ENCODE results near the gene KRT33B. TPM values are rescaled to one million over a fixed set of nuclear protein-coding genes. Genes with fewer than 3 reads are reported as not detected.

KRT33B gene
- total and polyA plus RNA-seq, 2 of the 13 experiments (the other 11 are each of a cell fraction or from before 2014, with no cell fraction given), result not detected

- TF ChIP-seq, protein P1, sequence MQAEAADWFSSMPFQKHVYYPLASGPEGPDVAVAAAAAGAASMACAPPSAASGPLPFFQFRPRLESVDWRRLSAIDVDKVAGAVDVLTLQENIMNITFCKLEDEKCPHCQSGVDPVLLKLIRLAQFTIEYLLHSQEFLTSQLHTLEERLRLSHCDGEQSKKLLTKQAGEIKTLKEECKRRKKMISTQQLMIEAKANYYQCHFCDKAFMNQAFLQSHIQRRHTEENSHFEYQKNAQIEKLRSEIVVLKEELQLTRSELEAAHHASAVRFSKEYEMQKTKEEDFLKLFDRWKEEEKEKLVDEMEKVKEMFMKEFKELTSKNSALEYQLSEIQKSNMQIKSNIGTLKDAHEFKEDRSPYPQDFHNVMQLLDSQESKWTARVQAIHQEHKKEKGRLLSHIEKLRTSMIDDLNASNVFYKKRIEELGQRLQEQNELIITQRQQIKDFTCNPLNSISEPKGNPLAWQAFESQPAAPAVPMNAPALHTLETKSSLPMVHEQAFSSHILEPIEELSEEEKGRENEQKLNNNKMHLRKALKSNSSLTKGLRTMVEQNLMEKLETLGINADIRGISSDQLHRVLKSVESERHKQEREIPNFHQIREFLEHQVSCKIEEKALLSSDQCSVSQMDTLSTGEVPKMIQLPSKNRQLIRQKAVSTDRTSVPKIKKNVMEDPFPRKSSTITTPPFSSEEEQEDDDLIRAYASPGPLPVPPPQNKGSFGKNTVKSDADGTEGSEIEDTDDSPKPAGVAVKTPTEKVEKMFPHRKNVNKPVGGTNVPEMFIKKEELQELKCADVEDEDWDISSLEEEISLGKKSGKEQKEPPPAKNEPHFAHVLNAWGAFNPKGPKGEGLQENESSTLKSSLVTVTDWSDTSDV (CRISPR knock-in tag; IDR thresholded peaks at IDR 0.05), result no peak
- TF ChIP-seq DMAP1 (CRISPR knock-in tag; IDR thresholded peaks at IDR 0.05) (no peak), BORCS8-MEF2B (CRISPR knock-in tag; IDR thresholded peaks at IDR 0.05) (no peak), ZNF207 (IDR thresholded peaks at IDR 0.05; ENCODE audit: borderline replicate concordance) (no peak), ZNF383 (CRISPR knock-in tag; IDR thresholded peaks at IDR 0.05; ENCODE audit: borderline replicate concordance) (no peak), RAD21 (CRISPR knock-in tag; IDR thresholded peaks at IDR 0.05) (no peak), ZBTB20 (CRISPR knock-in tag; IDR thresholded peaks at IDR 0.05; ENCODE audit: borderline replicate concordance, low read depth) (no peak), SNAI1 (CRISPR knock-in tag; IDR thresholded peaks at IDR 0.05; ENCODE audit: borderline replicate concordance) (no peak)
Measured at GRCh38 chr17:41315814-41316445, 53.7 kb downstream of the KRT33B start (continued).

DNA sequence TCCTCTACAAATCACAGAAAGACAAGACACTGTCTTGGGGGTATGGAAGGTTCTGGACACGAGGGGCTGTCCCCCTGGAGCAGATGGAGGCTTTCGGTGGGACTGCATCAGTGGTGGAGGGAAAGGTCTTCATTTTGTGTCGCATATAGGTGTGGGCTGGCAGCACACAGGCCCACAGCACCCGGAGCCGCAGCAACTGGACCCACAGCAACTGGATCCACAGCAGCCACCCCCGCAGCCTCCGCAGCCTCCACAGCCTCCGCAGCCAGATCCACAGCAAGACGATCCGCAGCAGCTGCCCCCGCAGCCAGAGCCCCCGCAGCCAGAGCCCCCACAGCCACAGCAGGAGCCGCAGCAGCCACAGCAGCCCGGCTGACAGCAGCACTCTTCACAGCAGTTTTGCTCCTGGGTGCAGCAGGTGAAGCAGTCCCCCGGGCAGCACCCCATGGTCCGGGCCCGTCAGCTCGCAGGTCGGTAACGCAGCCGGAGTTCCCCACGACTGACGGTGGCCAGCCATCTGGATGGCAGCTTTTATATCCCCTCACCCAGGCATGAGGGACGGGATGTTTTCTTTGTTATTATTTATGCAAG is 54.3 kb downstream of the KRT33B start, which contains the start of gene KRTAP17-1:
Gene KRTAP17-1, minus strand, starts transcription at position 507 of the 591 bp plus-strand sequence. Its CDS starts 60 bp downstream, at position 447.
- DNase-seq (ENCODE audit: low spot score) (no peak), FAIRE-seq (no peak), ATAC-seq (no peak)
- 47% methylated on average over 9 of the region's 24 CpGs for WGBS (ENCODE audit: low lambda C conversion rate)
- Histone ChIP-seq H3K4me3 (replicated peaks in 1 of 3; ENCODE audit: insufficient read depth in 1 of 3, low read depth in 2 of 3, low read length in 3 of 3) (no peak within 1 kb of the TSS), H3K27me3 (ENCODE audit: control insufficient read depth in 1 of 2, insufficient read depth in 2 of 2, low read length in 2 of 2) (peaks cover 2 to 24% of the 10 kb centered on the region in 2 experiments; a peak in 3 of 5 replicates), H2AFZ (ENCODE audit: low read length) (no peak within 1 kb of the TSS), H3K79me2 (ENCODE audit: insufficient read depth, low read length) (no peaks in the 10 kb centered on the region), H3K4me1 (ENCODE audit: insufficient read depth, low read length) (no peaks in the 10 kb centered on the region), H3K36me3 (replicated peaks in 1 of 2; ENCODE audit: control insufficient read depth in 1 of 2, insufficient read depth in 2 of 2, low read length in 2 of 2) (no peaks in the 10 kb centered on the region), H3K4me2 (ENCODE audit: low read depth, low read length) (no peak within 1 kb of the TSS), H3K9ac (ENCODE audit: insufficient read depth, low read depth, low read length) (no peak within 1 kb of the TSS), H3K27ac (ENCODE audit: extremely low read length, insufficient read depth, low read length) (no peak within 1 kb of the TSS), H4K20me1 (ENCODE audit: insufficient read depth, low read length) (no peaks in the 10 kb centered on the region), H3K9me3 (ENCODE audit: low read length) (peaks cover 10% of the 10 kb centered on the region; the same call in 1 of the 2 replicates)
- ChIA-PET CTCF (ENCODE audit: low intra/inter-chr PET ratio, low total read pairs) (no interaction called here), POLR2A (no interaction called here)
- in situ Hi-C loops (cut with HindIII; ENCODE audit: extremely low pct_ligation_motif_present, low pct_unique_long_range_greater_than_20kb) (no loop called here), intact Hi-C loops (cut with micrococcal nuclease; ENCODE audit: unreplicated experiment) (no loop called here)
- BruUV-seq (replicated peaks), result no TSS peak
- TF ChIP-seq, protein P2, sequence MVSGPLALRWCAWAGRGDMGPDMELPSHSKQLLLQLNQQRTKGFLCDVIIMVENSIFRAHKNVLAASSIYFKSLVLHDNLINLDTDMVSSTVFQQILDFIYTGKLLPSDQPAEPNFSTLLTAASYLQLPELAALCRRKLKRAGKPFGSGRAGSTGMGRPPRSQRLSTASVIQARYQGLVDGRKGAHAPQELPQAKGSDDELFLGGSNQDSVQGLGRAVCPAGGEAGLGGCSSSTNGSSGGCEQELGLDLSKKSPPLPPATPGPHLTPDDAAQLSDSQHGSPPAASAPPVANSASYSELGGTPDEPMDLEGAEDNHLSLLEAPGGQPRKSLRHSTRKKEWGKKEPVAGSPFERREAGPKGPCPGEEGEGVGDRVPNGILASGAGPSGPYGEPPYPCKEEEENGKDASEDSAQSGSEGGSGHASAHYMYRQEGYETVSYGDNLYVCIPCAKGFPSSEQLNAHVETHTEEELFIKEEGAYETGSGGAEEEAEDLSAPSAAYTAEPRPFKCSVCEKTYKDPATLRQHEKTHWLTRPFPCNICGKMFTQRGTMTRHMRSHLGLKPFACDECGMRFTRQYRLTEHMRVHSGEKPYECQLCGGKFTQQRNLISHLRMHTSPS (CRISPR knock-in tag; IDR thresholded peaks at IDR 0.05; ENCODE audit: low read depth), result no peak
- TF ChIP-seq ZNF777 (CRISPR knock-in tag; IDR thresholded peaks at IDR 0.05) (no peak), IRF2 (CRISPR knock-in tag; IDR thresholded peaks at IDR 0.05) (no peak), MED1 (CRISPR knock-in tag; IDR thresholded peaks at IDR 0.05) (no peak), HOXA7 (CRISPR knock-in tag; IDR thresholded peaks at IDR 0.05) (no peak), ZNF574 (CRISPR knock-in tag; IDR thresholded peaks at IDR 0.05) (no peak), SP4 (CRISPR knock-in tag; IDR thresholded peaks at IDR 0.05) (no peak)
